Measurements from ENCODE around the gene IMPDH1.
"Not testable (repeated sequence)": the region's sequence is repeated elsewhere in the genome, so short reads cannot be mapped to it uniquely, and the experiment has no call there.

IMPDH1 gene

GRCh38 chr7:128409596-128410450, at the start of gene IMPDH1:
IMPDH1 (minus strand) TSS chr7:128409982; CDS start chr7:128409901, 81 bp downstream.
- TF ChIP-seq CTCF (IDR thresholded peaks at IDR 0.05; ENCODE audit: low read depth, low read length, missing control alignments) = no peak
- DNase-seq (ENCODE audit: low read depth) = peak; percentile 69
- in situ Hi-C loops (cut with HindIII; ENCODE audit: low sequenced_read_pairs) = no loop called here
- peak within 1 kb of the TSS; percentile 52 for H3K4me3 ChIP-seq (ENCODE audit: low read depth, low read length)

DNA sequence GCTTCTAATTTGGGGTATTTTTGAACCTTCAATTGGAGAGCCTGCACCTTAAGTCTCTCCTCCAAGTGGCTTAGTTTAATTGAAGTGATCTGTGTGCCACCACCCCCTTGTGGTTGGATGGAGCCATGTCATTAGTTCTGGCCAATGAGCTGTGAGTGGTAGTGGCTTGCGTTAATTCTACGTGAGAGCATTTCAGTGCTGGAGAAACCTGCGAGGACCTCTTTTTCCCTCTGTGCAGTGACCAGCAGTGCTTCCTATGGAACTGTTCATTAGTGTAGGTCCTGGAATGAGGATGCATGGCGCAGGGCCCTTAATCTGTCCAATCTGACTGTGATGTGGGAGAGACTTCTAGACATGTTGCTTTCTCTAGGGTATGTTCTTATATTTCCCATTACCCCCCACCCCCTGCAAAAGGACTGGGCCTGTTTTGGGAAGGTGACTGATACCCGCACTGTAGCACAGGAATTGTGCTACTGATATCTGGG, 49.7 kb upstream of the IMPDH1 start:
- TF ChIP-seq CTCF (IDR thresholded peaks at IDR 0.05; ENCODE audit: low read depth, low read length, missing control alignments) = peak; percentile 83
- peak; percentile 55 for DNase-seq (ENCODE audit: low read depth)
- in situ Hi-C loops (cut with HindIII; ENCODE audit: low sequenced_read_pairs) = no loop called here
- no peak overlapping the region for H3K4me3 ChIP-seq (ENCODE audit: low read depth, low read length)

GRCh38 chr7:128458956-128459355, 49.2 kb upstream of the IMPDH1 start:
- in situ Hi-C loops (cut with HindIII; ENCODE audit: low sequenced_read_pairs) = no loop called here
- H3K4me3 ChIP-seq (ENCODE audit: low read depth, low read length) = no peak overlapping the region
- no peak for TF ChIP-seq CTCF (IDR thresholded peaks at IDR 0.05; ENCODE audit: low read depth, low read length, missing control alignments)
- DNase-seq (ENCODE audit: low read depth) = no peak

DNA sequence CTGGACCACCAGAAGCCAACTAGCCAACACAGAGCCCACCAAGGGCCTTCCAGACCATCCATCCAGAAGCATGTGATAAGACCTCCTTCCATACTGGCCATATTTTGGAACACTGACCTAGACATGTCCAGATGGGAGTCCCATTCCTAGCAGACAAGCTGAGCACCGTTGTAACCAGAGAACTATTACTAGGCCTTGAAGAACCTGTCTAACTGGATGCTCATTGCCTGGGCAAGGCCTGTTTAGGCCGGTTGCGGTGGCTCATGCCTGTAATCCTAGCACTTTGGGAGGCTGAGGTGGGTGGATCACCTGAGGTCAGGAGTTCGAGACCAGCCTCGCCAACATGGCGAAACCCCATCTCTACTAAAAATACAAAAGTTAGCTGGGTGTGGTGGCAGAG, 47.6 kb upstream of the IMPDH1 start:
- peak overlapping the region; percentile 84 for H3K4me3 ChIP-seq (ENCODE audit: low read depth, low read length)
- in situ Hi-C loops (cut with HindIII; ENCODE audit: low sequenced_read_pairs); DNase-seq (ENCODE audit: low read depth): not testable (repeated sequence)

DNA sequence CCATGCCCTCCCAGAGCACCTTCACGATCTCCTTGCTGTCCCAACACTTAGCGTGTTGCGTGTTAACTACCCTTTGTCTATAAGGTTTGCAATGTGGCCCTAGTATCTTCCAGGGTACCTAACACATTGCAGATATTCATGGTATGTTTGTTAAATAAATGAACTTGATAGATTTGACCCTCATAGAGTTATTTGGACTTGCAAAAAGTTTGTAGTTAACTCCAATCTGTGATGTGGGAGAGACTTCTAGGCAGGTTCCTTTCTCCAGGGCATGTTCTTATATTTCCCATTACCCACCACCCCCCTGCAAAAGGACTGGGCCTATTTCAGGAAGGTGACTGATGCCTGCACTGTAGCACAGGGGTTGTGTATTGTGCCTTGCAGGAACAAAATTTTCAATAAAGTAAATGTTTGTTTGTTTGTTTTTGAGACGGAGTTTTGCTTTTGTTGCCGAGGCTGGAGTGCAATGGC, 46.5 kb upstream of the IMPDH1 start:
- no peak for TF ChIP-seq CTCF (IDR thresholded peaks at IDR 0.05; ENCODE audit: low read depth, low read length, missing control alignments)
- H3K4me3 ChIP-seq (ENCODE audit: low read depth, low read length) = peak overlapping the region; percentile 84
- in situ Hi-C loops (cut with HindIII; ENCODE audit: low sequenced_read_pairs) = no loop called here
- no peak for DNase-seq (ENCODE audit: low read depth)

- TF ChIP-seq CTCF (IDR thresholded peaks at IDR 0.05; ENCODE audit: low read depth, low read length, missing control alignments) = no peak
- peak; percentile 97 for DNase-seq (ENCODE audit: low read depth)
- peak within 1 kb of the TSS; percentile 84 for H3K4me3 ChIP-seq (ENCODE audit: low read depth, low read length)
- in situ Hi-C loops (cut with HindIII; ENCODE audit: low sequenced_read_pairs) = no loop called here
Measured at GRCh38 chr7:128455543-128456254, 45.9 kb upstream of the IMPDH1 start, which contains the start of gene HILPDA. HILPDA (plus strand) TSS chr7:128455878; CDS start chr7:128457269, 1,391 bp downstream.

All from astrocyte of the cerebellum (primary cell).